A673 (cell line): ENCODE measurements around the gene UBA7. TPM values are rescaled to one million over a fixed set of nuclear protein-coding genes. Genes with fewer than 3 reads are reported as not detected.

Experiments
- BruUV-seq: library from RNA; stranded (reverse); fragments of 400-500 nt; replicated peaks from 2 replicates; lab custom pipeline; 2021; lab: Mats Ljungman, UMichigan
- CTCF ChIA-PET: fragments of 300-600 bp; sonication (Branson Sonifier 250); formaldehyde crosslinking; loops from one replicate; lab custom pipeline; 2022; ENCODE audit warnings: antibody characterized with exemption; lab: Charles Lee
- POLR2A ChIA-PET: fragments of 300-600 bp; sonication (Branson Sonifier 250); formaldehyde crosslinking; loops from one replicate; lab custom pipeline; 2022; ENCODE audit warnings: antibody characterized with exemption; ENCODE audit not compliant: low non-redundant PET; lab: Charles Lee
- DNase-seq: peaks from one replicate; pipeline ENCODE4 v3.0.0-alpha.2; 2015; ENCODE audit warnings: low spot score
- H3K27ac ChIP-seq: fragments of 200-600 bp; sonication (generic); 2 replicates; pipeline ENCODE4 v1.5.1; 2016; ENCODE audit warnings: mixed run types, low read depth, mild to moderate bottlenecking, mixed read lengths, antibody characterized with exemption, low read length; ENCODE audit not compliant: poor library complexity, severe bottlenecking
- H3K27me3 ChIP-seq: fragments of 200-600 bp; sonication (generic); replicated peaks from 2 replicates; pipeline ENCODE4 v1.6.1; 2017; ENCODE audit warnings: mixed run types, low read depth, mild to moderate bottlenecking, mixed read lengths, antibody characterized with exemption, low read length; ENCODE audit not compliant: insufficient read depth, poor library complexity
- H3K36me3 ChIP-seq: fragments of 200-600 bp; sonication (generic); 2 replicates; pipeline ENCODE4 v1.6.1; 2016; ENCODE audit warnings: mixed run types, mild to moderate bottlenecking, mixed read lengths, antibody characterized with exemption, low read length; ENCODE audit not compliant: insufficient read depth, poor library complexity, severe bottlenecking
- H3K4me1 ChIP-seq: fragments of 200-600 bp; sonication (generic); 2 replicates; pipeline ENCODE4 v1.6.1; 2017; ENCODE audit warnings: mixed run types, mild to moderate bottlenecking, mixed read lengths, antibody characterized with exemption, low read length; ENCODE audit not compliant: insufficient read depth, poor library complexity, severe bottlenecking
- H3K4me3 ChIP-seq: fragments of 200-600 bp; sonication (generic); 2 replicates; pipeline ENCODE4 v1.5.1; 2016; ENCODE audit warnings: low read depth, mixed run types, mild to moderate bottlenecking, mixed read lengths, low read length; ENCODE audit not compliant: poor library complexity, severe bottlenecking
- H3K9me3 ChIP-seq: fragments of 200-600 bp; sonication (generic); 2 replicates; pipeline ENCODE4 v1.6.1; 2016; ENCODE audit warnings: mixed run types, low read depth, mild to moderate bottlenecking, mixed read lengths, antibody characterized with exemption, low read length; ENCODE audit not compliant: poor library complexity, severe bottlenecking
- EZH2 ChIP-seq: fragments of 200-600 bp; sonication (generic); IDR thresholded peaks from 2 replicates; pipeline ENCODE4 v1.6.1; 2017; ENCODE audit warnings: borderline replicate concordance, low read depth, mild to moderate bottlenecking, mixed read lengths, antibody characterized with exemption, low read length; ENCODE audit not compliant: poor library complexity, severe bottlenecking
- intact Hi-C: fragments of 100-400 bp; cut with micrococcal nuclease; formaldehyde crosslinking; loops from one replicate; pipeline ENCODE4 v1.10.0; 2022; ENCODE audit not compliant: unreplicated experiment
- total RNA-seq: library from RNA; stranded (reverse); gene quantifications from 2 replicates; pipeline ENCODE4 v1.2.3, GENCODE V29; 2021
- TF ChIP-seq, protein P1 (sequence below): fragments of 300-800, 200-600 bp; sonication (generic); conservative IDR thresholded peaks from 2 replicates; pipeline ENCODE4 v1.5.1; 2017; ENCODE audit warnings: low read depth, mild to moderate bottlenecking, antibody characterized with exemption, low read length, moderate library complexity, mixed read lengths

UBA7 gene
- total RNA-seq, 1 experiment from 2014 or later, result 2.2 TPM

DNA sequence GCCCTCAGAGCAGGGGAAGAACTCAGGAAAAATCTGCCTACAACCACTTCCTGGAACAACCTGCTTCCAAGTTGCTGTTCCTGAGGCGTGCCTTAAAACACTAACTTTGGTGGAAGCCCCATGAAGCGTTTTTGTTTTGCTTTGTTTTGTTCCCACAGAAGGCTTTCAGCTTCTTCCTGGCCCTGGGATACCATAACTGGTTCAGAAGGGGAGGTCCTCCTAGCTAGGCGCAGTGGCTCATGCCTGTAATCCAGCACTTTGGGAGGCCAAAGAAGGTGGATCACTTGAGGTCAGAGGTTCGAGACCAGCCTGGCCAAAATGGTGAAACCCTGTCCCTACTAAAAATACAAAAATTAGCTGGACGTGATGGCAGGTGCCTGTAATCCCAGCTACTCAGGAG is 26.2 kb downstream of the UBA7 start:
- intact Hi-C loops, result no loop called here
- DNase-seq, result no peak
- TF ChIP-seq, protein P1, sequence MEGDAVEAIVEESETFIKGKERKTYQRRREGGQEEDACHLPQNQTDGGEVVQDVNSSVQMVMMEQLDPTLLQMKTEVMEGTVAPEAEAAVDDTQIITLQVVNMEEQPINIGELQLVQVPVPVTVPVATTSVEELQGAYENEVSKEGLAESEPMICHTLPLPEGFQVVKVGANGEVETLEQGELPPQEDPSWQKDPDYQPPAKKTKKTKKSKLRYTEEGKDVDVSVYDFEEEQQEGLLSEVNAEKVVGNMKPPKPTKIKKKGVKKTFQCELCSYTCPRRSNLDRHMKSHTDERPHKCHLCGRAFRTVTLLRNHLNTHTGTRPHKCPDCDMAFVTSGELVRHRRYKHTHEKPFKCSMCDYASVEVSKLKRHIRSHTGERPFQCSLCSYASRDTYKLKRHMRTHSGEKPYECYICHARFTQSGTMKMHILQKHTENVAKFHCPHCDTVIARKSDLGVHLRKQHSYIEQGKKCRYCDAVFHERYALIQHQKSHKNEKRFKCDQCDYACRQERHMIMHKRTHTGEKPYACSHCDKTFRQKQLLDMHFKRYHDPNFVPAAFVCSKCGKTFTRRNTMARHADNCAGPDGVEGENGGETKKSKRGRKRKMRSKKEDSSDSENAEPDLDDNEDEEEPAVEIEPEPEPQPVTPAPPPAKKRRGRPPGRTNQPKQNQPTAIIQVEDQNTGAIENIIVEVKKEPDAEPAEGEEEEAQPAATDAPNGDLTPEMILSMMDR, result no peak
- TF ChIP-seq EZH2, result no peak
- Histone ChIP-seq H3K27ac (no peak overlapping the region), H3K36me3 (peaks cover 6% of the 10 kb centered on the region), H3K9me3 (no peaks in the 10 kb centered on the region), H3K4me3 (no peak overlapping the region), H3K4me1 (no peaks in the 10 kb centered on the region), H3K27me3 (no peaks in the 10 kb centered on the region)
- CTCF ChIA-PET, result no interaction called here
- no TSS peak for BruUV-seq
- POLR2A ChIA-PET, result no interaction called here

DNA sequence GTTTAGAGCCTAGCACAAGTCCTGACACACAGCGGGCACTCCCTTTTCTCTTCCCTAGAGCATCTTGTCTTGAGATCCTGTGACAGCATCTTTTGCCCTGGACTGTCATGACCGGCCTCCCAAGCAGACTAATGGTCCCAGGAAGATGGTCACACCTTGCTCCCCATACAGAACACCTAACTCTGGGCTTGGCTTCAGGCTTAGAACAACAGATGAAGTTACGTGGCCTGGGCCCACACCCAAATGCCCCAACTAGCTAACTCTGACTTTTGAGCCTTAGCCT is 26.6 kb downstream of the UBA7 start:
- CTCF ChIA-PET, result no interaction called here
- H3K4me3 ChIP-seq, result peak overlapping the region; percentile 84

DNA sequence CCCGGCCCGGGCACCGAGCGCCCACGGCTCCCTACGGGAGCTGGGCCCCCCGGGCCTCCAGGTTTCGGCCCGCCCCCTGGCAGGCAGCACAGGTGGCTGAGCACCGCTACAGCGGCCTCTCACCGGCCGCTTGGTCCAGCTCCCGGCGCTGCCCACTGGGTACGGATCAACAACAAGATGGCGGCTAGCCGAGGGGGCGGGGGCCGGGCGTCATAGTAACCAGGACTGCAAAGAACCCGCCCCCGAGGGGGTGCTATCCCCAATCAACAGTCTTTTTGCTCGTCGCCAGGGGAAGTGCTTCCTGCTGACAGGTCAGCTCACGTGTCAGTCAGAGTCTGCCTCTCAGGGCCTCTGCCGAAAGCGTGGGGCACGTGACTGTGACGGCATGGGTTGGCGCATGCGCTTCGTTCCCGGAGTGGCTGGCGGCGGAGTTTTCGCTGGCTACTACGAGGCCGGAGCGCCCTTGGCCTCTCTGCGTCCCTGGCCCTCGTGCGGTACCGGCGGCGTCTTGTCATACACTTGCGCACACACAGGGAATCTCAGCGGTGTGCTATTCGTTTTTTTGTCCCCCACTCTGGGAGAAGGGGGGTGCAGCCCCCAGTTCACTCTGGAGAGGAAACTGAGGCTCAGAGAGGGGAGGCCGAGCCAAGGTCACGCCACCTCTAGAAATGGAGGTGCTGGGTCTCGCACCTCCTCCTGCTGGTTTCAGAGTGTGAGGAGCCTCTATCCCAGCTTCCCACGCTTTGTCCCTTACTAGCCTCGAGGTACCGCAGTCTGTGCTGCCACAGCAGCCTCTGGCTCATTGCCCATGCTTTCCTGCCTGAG is 27.2 kb downstream of the UBA7 start, which contains the start of gene IP6K1:
TSS of gene IP6K1 (minus strand) at position 186 of the 825 bp plus-strand sequence. CDS start 38,502 bp downstream, outside the sequence.
- TSS peak; percentile 96 for BruUV-seq
- Histone ChIP-seq H3K27ac (peak within 1 kb of the TSS; percentile 81), H3K4me3 (peak within 1 kb of the TSS; percentile 84), H3K36me3 (peaks cover 6% of the 10 kb centered on the region), H3K27me3 (no peaks in the 10 kb centered on the region), H3K4me1 (no peaks in the 10 kb centered on the region), H3K9me3 (no peaks in the 10 kb centered on the region)
- no peak for TF ChIP-seq EZH2
- TF ChIP-seq, protein P1, result no peak
- intact Hi-C loops, result no loop called here
- ChIA-PET POLR2A (no interaction called here), CTCF (no interaction called here)
- DNase-seq, result peak; percentile 98

More for the DNA sequence above, 26.6 kb downstream of the UBA7 start:
- TF ChIP-seq EZH2, result no peak
- TF ChIP-seq, protein P1, result no peak
- peaks cover 6% of the 10 kb centered on the region for H3K36me3 ChIP-seq
- H3K27ac ChIP-seq, result no peak overlapping the region
- H3K9me3 ChIP-seq, result no peaks in the 10 kb centered on the region
- H3K4me1 ChIP-seq, result no peaks in the 10 kb centered on the region
- POLR2A ChIA-PET, result no interaction called here
- intact Hi-C loops, result no loop called here
- BruUV-seq, result no TSS peak
- no peaks in the 10 kb centered on the region for H3K27me3 ChIP-seq
- DNase-seq, result no peak
